HG03442 (cell line): ENCODE data around the gene CISD3.
"Not testable (repeated sequence)": the region's sequence is repeated elsewhere in the genome, so short reads cannot be mapped to it uniquely, and the experiment has no call there.

Experiments
- ATAC-seq: cut with Tn5 transposase; IDR thresholded peaks from one replicate; pipeline ENCODE4 v1.9.1; 2021; ENCODE audit warnings: mild to moderate bottlenecking, moderate library complexity; ENCODE audit not compliant: unreplicated experiment

Gene CISD3

DNA sequence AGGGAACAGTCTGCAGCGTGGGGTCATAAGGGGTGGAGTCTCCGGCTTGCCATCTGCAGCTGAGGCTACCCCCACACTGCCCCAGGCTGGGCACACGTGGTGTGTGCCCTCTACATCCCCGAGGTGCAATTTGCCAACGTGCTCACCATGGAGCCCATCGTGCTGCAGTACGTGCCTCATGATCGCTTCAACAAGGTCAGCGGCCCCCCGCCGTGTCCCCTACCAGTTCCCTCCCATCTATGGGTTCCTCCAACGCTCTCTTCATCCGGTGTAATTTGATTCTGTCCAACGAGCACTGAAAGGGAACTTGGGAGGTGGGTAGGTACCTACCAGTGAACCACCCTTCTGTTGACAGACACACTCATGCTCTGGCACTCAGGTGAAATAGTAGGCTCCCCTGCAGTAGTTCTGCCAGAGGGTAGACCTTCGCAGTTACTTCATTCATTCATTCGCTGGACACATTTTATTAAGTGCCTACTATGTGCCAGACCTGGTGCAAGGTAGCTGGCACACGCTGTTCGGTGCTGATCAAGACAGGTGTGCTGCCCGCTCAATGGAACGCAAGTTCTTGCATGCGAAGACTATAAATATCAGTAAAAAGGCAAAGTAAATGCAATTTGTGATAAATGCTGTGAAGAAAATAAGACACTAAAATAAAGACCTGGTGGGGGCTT lies 22.3 kb upstream of the CISD3 start:
- ATAC-seq, result no peak

- no peak for ATAC-seq
These were observed 20.9 kb upstream of the CISD3 start for GRCh38 chr17:38709104-38709820.

- ATAC-seq, result no peak
These were observed 20.1 kb upstream of the CISD3 start for GRCh38 chr17:38709864-38710603.

DNA sequence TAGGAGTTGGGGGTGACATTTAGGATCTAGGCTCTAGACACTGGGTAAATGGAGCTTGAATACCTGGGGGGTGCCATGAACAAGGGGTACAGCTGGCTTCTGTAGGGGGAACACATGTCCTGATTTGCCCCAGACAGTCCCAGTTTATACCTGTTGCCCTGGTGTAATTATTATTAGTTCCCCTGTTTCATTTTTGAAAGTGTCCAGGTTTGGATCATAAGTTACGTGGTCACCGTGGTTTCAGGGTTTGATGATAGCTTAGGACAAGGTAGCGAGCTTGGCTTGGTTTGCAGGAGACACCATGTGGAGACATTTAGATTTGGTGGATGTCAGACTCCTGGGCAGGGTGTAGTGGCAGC lies 19.6 kb upstream of the CISD3 start:
- ATAC-seq, result no peak

- no peak for ATAC-seq
These were observed 19.2 kb upstream of the CISD3 start for GRCh38 chr17:38710985-38711384.

DNA sequence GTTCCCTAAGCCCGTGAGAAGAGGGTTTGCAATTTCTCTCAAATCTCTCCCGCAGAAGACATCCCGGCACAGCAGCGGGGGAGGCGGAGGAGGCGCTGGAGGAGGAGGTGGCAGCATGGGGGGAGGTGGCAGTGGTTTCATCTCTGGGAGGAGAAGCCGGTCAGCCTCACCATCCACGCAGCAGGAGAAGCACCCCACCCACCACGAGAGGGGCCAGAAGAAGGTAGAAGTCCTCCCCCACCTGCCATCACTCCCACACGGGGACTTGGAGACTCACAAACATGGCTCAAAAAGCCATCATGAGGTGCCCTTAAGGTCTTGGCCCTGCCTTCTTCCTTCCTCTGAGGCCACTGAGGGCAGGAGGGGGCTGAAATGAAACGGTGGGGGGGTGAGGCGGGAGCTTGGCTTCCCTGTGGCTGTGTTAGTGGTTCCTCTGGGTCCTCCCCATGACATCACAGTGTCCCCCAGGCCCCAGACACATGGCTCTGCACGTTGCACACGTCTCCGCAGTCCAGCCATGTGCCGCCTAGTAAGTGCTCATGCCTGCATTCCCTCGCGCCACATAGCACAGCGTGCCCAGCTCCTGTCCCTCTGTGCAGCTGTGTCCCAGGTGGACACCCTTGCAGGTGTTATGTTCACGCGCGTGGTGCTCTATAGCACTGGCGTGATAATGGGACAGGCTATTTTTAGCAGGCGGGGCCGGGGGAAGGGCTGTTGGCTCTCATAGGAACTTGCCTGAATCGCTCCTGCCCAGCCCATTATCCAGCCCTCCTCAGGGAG lies 18.2 kb upstream of the CISD3 start:
- ATAC-seq, result no peak

DNA sequence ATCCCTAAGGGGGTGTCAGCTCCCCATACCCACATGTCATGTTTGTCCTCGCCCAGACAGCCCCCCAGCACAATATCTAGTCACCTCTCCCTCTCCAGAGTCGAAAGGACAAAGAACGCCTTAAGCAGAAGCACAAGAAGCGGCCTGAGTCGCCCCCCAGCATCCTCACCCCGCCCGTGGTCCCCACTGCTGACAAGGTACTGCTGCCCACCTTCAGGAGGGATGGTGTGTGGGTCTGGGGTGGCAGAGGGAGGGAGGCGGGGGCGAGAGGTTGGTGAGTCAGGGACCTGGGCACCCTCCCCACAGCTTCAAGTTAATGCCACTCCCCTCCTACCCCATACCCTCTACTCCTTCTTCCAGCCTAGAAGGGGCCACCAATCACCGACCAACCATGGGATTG lies 17.5 kb upstream of the CISD3 start:
- no peak for ATAC-seq

DNA sequence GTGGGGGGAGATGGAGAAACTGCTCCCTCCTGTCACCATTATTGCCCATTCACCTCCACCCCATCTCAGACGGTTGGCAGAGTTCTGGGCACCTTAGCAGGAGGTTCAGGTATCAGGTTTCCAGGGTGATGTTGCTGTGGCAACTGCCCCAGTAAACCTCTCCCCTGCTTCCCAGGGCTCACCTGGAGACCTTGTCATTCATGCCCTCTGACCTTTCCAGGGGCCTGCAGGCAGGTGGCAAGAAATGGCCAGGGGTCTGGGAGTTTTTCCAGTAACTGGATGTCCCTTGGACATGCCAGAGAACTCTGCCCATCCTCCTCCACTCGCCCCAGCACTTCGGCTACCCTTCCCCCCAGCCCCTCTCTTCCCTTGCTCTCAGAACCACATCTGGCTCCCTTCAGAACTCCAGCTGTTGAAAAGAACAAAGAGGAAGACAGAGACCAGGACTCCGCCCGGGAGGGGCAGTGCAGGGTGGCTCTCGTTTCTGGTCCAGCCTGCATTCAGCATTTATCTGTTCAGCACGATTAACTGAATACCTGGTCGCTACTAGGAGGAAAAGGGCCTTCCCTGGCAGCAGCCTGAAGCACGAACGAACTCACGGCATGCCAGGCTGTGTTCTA lies 16.6 kb upstream of the CISD3 start:
- no peak for ATAC-seq

GRCh38 chr17:38715216-38715943 lies 14.8 kb upstream of the CISD3 start:
- ATAC-seq, result no peak

GRCh38 chr17:38716368-38717005 lies 13.7 kb upstream of the CISD3 start:
- ATAC-seq, result no peak

- ATAC-seq, result no peak
These were observed 12.9 kb upstream of the CISD3 start for GRCh38 chr17:38717139-38717745.

DNA sequence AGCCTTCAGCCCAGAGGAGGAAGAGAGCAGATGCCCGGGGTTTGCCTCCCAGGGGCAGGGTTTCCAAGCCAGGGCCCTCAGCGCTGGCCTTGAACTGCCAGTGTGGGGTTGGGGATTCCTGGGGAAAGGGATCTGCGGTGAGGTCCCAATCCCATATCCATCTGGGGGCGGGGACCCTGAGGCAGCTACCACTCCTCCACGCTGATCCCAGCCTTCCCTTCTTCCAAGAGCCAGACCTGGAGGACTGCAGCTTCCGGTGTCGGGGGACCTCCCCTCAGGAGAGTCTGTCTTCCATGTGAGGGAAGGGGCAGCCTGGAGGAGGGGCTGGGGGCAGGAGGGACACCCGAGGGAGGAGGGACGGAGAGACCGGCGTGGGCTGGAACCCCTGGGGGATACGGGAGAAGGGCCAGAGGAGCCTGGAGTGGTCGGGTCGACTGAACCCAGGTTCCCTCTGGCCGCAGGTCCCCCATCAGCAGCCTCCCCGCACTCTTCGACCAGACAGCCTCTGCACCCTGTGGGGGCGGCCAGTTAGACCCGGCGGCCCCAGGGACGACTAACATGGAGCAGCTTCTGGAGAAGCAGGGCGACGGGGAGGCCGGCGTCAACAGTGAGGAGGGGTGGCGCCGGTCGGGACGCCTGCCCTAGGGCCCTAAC lies 10.7 kb upstream of the CISD3 start:
- ATAC-seq, result no peak

DNA sequence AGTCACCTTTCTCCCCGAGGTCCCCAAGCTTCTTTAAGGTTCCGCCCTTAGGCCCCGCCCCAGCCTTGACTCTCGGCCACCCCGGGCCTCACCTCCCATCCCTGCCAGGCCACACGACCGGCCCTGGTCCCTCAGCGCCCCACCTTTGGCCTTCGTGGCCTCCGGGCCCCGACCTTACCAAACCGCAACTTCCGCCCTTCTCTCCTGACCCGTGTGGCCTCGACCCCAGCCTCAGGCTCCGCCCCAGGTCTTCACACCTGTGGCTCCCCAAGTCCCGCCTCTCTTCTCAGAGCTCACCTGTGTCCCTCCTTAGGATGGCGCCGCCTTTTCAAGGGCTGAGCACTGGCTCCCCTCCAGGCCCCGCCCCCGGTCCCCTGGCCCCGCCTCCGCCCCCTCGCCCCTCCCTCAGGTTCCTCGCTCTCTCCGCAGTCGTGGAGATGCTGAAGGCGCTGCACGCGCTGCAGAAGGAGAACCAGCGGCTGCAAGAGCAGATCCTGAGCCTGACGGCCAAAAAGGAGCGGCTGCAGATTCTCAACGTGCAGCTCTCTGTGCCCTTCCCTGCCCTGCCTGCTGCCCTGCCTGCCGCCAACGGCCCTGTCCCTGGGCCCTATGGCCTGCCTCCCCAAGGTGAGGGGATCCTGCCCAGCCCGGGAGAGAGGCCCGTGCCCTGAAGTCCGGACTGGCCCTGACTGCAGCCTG lies 10.0 kb upstream of the CISD3 start:
- ATAC-seq, result no peak

GRCh38 chr17:38720941-38721340 lies 9.2 kb upstream of the CISD3 start:
- ATAC-seq, result no peak

DNA sequence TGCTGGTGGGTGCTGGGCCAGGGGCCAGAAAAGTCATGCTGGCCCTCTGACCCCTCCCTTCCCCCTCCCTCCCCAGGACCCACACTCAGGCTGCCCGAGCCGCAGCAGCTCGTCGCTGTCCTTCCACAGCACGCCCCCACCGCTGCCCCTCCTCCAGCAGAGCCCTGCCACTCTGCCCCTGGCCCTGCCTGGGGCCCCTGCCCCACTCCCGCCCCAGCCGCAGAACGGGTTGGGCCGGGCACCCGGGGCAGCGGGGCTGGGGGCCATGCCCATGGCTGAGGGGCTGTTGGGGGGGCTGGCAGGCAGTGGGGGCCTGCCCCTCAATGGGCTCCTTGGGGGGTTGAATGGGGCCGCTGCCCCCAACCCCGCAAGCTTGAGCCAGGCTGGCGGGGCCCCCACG lies 8.3 kb upstream of the CISD3 start:
- no peak for ATAC-seq

DNA sequence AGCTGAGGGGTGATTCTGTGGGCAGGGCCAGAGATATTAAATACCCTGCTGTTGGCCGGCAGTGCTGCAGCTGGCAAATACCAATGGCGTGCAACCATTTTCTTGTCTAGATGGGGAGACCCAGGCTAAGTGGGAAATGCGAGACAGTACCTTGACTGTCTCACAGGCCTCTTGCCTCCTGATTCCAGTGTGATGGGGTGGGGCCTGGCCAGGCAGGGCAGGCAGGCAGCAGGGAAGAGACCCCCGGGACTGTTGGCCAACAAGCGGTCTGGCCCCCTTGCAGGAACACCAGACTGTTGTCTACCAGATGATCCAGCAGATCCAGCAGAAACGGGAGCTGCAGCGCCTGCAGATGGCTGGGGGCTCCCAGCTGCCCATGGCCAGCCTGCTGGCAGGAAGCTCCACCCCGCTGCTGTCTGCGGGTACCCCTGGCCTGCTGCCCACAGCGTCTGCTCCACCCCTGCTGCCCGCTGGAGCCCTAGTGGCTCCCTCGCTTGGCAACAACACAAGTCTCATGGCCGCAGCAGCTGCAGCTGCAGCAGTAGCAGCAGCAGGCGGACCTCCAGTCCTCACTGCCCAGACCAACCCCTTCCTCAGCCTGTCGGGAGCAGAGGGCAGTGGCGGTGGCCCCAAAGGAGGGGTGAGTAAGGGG lies 5.7 kb upstream of the CISD3 start:
- ATAC-seq, result no peak

- ATAC-seq, result no peak
These were observed 5.1 kb upstream of the CISD3 start for GRCh38 chr17:38725066-38725465.

- ATAC-seq, result not testable (repeated sequence)
These were observed 4.0 kb upstream of the CISD3 start for GRCh38 chr17:38726145-38726544.
